Measurements from ENCODE around the gene KCNIP4. TPM values are rescaled to one million over a fixed set of nuclear protein-coding genes. Genes with fewer than 3 reads are reported as not detected.

KCNIP4 gene
- total RNA-seq, 1 donor from 2014 or later, result 0.39 TPM

DNA sequence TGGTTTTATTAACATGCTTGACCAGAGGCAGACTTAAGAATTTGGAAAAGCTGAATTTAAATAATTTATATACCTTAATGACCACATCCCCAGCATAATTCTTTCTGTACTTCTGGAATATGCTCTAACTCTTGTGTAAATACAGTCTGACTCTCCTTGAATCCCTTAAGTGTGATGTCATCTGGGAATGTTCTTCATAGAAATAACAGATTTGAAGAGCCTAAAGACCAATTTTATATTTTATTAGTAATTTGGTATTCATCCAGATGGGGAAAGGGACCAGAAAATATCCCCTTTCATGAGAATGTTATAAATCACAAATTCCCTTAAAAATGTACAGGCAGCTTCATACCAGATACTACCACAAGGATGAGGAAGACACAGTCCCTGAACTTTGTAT, 58.3 kb downstream of the KCNIP4 start:
- Mint-ChIP-seq H3K9me3 (no peaks in the 10 kb centered on the region), H3K4me3 (no peak overlapping the region), H3K27me3 (ENCODE audit: insufficient read depth, low read depth) (no peaks in the 10 kb centered on the region), H3K27ac (no peak overlapping the region), H3K4me1 (no peaks in the 10 kb centered on the region), H3K36me3 (no peaks in the 10 kb centered on the region)
- Histone ChIP-seq H3K4me3 (no peak overlapping the region), H3K27me3 (no peaks in the 10 kb centered on the region), H4K20me1 (ENCODE audit: low read depth) (no peaks in the 10 kb centered on the region), H3K4me1 (no peaks in the 10 kb centered on the region), H3F3A (ENCODE audit: low read depth) (no peaks in the 10 kb centered on the region), H3K4me2 (no peak overlapping the region), H3K36me3 (no peaks in the 10 kb centered on the region), H3K9me3 (ENCODE audit: low read depth) (no peaks in the 10 kb centered on the region), H2AFZ (replicated peaks) (no peak overlapping the region), H3K27ac (no peak overlapping the region), H3K79me2 (ENCODE audit: low read depth) (no peaks in the 10 kb centered on the region), H3K9ac (no peak overlapping the region)
- TF ChIP-seq, protein P1, sequence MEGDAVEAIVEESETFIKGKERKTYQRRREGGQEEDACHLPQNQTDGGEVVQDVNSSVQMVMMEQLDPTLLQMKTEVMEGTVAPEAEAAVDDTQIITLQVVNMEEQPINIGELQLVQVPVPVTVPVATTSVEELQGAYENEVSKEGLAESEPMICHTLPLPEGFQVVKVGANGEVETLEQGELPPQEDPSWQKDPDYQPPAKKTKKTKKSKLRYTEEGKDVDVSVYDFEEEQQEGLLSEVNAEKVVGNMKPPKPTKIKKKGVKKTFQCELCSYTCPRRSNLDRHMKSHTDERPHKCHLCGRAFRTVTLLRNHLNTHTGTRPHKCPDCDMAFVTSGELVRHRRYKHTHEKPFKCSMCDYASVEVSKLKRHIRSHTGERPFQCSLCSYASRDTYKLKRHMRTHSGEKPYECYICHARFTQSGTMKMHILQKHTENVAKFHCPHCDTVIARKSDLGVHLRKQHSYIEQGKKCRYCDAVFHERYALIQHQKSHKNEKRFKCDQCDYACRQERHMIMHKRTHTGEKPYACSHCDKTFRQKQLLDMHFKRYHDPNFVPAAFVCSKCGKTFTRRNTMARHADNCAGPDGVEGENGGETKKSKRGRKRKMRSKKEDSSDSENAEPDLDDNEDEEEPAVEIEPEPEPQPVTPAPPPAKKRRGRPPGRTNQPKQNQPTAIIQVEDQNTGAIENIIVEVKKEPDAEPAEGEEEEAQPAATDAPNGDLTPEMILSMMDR (IDR thresholded peaks at IDR 0.05), result no peak
- no peak for TF ChIP-seq EZH2phosphoT487 (IDR thresholded peaks at IDR 0.05)
- no peak for TF ChIP-seq EZH2 (IDR thresholded peaks at IDR 0.05)
- no peak for DNase-seq (ENCODE audit: low spot score)

DNA sequence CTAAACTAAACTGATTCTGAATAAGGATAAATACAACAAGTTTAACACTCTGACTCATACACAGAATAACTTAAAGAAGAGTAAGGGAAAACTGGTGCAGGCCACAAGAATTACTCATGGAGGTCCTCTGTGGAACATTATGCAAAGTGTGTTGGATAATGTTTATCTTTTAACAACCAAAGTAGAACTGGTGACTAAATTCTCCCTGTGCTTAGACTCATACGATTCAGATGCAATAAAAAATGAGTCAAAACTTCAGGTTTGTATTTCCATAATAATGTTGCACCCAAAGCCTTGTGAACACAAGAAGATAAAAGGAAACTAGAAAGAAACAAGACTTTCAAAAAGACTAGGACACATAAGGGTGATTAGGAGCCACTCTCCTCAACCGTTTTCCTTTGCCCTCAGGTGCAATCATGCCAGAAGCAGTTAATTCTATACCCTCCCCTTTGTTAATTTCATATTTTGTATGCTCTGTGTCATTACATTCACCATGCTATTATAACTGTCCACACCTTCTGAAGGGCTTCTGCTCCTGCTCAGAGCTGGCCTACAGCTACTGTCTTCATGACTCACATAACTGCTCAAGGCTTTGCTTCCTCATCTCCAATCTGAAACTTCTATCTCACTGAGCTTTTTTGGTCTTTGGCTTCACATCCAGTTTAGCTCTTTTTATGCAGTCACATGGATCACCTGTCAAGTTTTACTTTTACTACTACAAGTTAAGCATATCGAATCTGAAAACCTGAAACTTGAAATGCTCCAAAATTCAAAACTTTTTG, 60.2 kb downstream of the KCNIP4 start:
- no peak for TF ChIP-seq EZH2phosphoT487 (IDR thresholded peaks at IDR 0.05)
- no peak for TF ChIP-seq EZH2 (IDR thresholded peaks at IDR 0.05)
- TF ChIP-seq, protein P1 (IDR thresholded peaks at IDR 0.05), result no peak
- H3K4me2 ChIP-seq, result no peak overlapping the region
- no peaks in the 10 kb centered on the region for H3F3A ChIP-seq (ENCODE audit: low read depth)
- Mint-ChIP-seq H3K4me3 (no peak overlapping the region), H3K27ac (no peak overlapping the region), H3K36me3 (no peaks in the 10 kb centered on the region), H3K9me3 (no peaks in the 10 kb centered on the region), H3K4me1 (no peaks in the 10 kb centered on the region), H3K27me3 (ENCODE audit: insufficient read depth, low read depth) (no peaks in the 10 kb centered on the region)
- no peak overlapping the region for H2AFZ ChIP-seq (replicated peaks)
- H3K27ac ChIP-seq, result no peak overlapping the region
- H3K9me3 ChIP-seq (ENCODE audit: low read depth), result no peaks in the 10 kb centered on the region
- no peaks in the 10 kb centered on the region for H3K4me1 ChIP-seq
- DNase-seq (ENCODE audit: low spot score), result no peak
- no peak overlapping the region for H3K9ac ChIP-seq
- no peaks in the 10 kb centered on the region for H3K27me3 ChIP-seq
- no peaks in the 10 kb centered on the region for H4K20me1 ChIP-seq (ENCODE audit: low read depth)
- no peaks in the 10 kb centered on the region for H3K79me2 ChIP-seq (ENCODE audit: low read depth)
- H3K4me3 ChIP-seq, result no peak overlapping the region
- no peaks in the 10 kb centered on the region for H3K36me3 ChIP-seq

DNA sequence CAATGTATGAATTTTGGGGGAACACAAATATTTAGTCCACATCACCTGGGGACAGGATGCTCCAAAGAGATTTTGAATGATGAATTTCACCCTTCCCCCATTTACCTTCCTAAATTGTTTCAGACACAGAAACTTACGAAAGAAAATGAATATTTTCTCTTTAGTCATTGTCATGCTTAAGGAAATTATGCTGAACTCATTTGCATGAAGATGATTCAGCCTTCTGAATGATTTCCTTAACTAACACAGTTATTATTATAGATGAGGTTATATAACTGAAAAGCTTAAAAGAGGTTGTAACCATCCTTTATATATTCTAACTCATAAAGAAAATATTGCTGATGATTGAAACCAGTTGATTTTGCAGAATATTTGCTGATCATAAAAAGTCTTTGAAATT, 61.1 kb downstream of the KCNIP4 start:
- no peak overlapping the region for H3K4me3 Mint-ChIP-seq
- no peak overlapping the region for H3K4me3 ChIP-seq
- no peak overlapping the region for H3K9ac ChIP-seq
- no peaks in the 10 kb centered on the region for H3K9me3 Mint-ChIP-seq
- H3K4me1 Mint-ChIP-seq, result no peaks in the 10 kb centered on the region
- TF ChIP-seq, protein P1 (IDR thresholded peaks at IDR 0.05), result no peak
- TF ChIP-seq EZH2phosphoT487 (IDR thresholded peaks at IDR 0.05) (no peak), EZH2 (IDR thresholded peaks at IDR 0.05) (no peak)
- H4K20me1 ChIP-seq (ENCODE audit: low read depth), result no peaks in the 10 kb centered on the region
- H3K36me3 ChIP-seq, result no peaks in the 10 kb centered on the region
- H3F3A ChIP-seq (ENCODE audit: low read depth), result no peaks in the 10 kb centered on the region
- H3K4me1 ChIP-seq, result no peaks in the 10 kb centered on the region
- H2AFZ ChIP-seq (replicated peaks), result no peak overlapping the region
- no peak for DNase-seq (ENCODE audit: low spot score)
- no peaks in the 10 kb centered on the region for H3K36me3 Mint-ChIP-seq
- no peak overlapping the region for H3K4me2 ChIP-seq
- no peaks in the 10 kb centered on the region for H3K27me3 Mint-ChIP-seq (ENCODE audit: insufficient read depth, low read depth)
- no peaks in the 10 kb centered on the region for H3K79me2 ChIP-seq (ENCODE audit: low read depth)
- no peaks in the 10 kb centered on the region for H3K9me3 ChIP-seq (ENCODE audit: low read depth)
- no peak overlapping the region for H3K27ac ChIP-seq
- no peaks in the 10 kb centered on the region for H3K27me3 ChIP-seq
- H3K27ac Mint-ChIP-seq, result no peak overlapping the region
